Prostate gland (tissue), 2 donors: ENCODE measurements around the gene ZNF37A.

Source experiments
- CTCF ChIP-seq, 4 experiments: fragments of 200-600 bp in 2 of 4; fragments of 450-650 bp in 2 of 4; sonication (generic) in 2 of 4; IDR thresholded peaks; 1 replicate in 3 of 4; 2 replicates in 1 of 4; pipeline ENCODE4 v1.5.1; 2016 to 2019; ENCODE audit warnings: antibody characterized with exemption in 4 of 4, mild to moderate bottlenecking in 2 of 4, moderate library complexity in 2 of 4
- POLR2A ChIP-seq: fragments of 450-650 bp; IDR thresholded peaks from one replicate; pipeline ENCODE4 v1.6.1; 2016; ENCODE audit warnings: antibody characterized with exemption, mild to moderate bottlenecking
- POLR2AphosphoS5 ChIP-seq: sonication (generic); formaldehyde crosslinking; IDR thresholded peaks from one replicate; pipeline ENCODE4 v1.6.1; 2017; ENCODE audit warnings: antibody characterized with exemption

DNA sequence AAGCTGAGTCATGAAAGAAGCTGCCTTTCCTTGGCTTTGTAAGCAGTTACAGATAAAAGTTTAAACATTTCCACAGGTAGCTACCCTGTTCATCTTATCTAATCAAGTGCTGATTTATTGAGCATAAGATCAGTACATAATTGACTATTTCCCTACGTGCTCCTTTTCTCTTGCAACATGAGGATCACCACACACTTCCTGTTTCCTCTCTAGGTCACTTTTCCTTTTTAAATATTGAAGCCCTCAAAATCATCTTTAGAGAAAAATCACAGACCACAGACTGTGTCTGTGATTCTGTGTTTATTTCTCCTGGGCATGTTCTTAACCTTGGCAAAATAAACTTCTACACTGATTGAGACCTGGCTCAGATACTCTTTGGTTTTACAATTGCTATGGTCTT, 69.5 kb downstream of the ZNF37A start:
- TF ChIP-seq CTCF (IDR thresholded peaks at IDR 0.05) (no peak), POLR2A (no peak), POLR2AphosphoS5 (no peak)
